ENCODE data around the gene CFL1. TPM values are rescaled to one million over a fixed set of nuclear protein-coding genes. Genes with fewer than 3 reads are reported as not detected.
A peak's percentile ranks its signal among the peaks of the same experiment; 100 is the strongest.

Gene CFL1
- total RNA-seq, 1 donor from 2014 or later: 947 TPM

DNA sequence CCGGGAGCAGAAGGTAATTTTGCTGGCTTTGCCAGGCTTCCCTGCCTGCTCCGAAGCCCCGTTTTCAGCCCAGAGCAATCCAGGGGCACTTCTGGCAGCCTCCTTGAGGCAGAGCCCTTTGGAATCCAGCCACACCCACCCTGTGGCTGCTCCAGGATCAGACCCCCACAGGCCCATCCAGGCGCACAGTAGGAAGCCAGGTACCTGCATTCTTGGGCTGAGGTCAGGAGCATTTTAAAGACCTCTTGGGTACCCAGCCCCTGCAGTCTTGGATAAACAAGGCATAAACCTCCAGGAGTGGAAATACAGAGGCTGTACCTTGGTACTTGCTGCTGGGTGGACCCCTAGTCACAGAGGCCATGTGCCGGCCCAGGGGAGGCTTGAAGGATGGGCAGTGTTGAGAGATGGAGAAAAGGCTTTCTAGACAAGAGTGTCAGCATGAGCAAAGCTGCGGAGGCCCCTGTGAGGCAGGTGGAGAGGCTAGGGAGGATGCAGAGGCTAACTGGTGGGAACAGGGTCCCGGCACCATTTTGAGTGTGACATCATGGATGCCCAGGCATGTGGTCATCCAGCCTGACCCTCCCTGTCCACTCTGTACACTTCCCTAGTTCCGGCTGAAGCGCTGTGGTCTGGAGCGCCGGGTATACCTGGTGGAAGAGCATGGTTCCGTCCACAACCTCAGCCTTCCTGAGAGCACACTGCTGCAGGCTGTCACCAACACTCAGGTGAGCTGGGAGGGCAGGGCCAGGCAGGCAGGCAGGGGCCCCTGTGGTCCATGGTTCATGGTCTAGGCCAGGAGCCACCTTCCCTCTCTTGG is 6.1 kb upstream of the CFL1 start:
- TF ChIP-seq, protein P1, sequence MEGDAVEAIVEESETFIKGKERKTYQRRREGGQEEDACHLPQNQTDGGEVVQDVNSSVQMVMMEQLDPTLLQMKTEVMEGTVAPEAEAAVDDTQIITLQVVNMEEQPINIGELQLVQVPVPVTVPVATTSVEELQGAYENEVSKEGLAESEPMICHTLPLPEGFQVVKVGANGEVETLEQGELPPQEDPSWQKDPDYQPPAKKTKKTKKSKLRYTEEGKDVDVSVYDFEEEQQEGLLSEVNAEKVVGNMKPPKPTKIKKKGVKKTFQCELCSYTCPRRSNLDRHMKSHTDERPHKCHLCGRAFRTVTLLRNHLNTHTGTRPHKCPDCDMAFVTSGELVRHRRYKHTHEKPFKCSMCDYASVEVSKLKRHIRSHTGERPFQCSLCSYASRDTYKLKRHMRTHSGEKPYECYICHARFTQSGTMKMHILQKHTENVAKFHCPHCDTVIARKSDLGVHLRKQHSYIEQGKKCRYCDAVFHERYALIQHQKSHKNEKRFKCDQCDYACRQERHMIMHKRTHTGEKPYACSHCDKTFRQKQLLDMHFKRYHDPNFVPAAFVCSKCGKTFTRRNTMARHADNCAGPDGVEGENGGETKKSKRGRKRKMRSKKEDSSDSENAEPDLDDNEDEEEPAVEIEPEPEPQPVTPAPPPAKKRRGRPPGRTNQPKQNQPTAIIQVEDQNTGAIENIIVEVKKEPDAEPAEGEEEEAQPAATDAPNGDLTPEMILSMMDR (conservative IDR thresholded peaks at IDR 0.05): no peak
- H3K4me3 Mint-ChIP-seq: no peak overlapping the region

DNA sequence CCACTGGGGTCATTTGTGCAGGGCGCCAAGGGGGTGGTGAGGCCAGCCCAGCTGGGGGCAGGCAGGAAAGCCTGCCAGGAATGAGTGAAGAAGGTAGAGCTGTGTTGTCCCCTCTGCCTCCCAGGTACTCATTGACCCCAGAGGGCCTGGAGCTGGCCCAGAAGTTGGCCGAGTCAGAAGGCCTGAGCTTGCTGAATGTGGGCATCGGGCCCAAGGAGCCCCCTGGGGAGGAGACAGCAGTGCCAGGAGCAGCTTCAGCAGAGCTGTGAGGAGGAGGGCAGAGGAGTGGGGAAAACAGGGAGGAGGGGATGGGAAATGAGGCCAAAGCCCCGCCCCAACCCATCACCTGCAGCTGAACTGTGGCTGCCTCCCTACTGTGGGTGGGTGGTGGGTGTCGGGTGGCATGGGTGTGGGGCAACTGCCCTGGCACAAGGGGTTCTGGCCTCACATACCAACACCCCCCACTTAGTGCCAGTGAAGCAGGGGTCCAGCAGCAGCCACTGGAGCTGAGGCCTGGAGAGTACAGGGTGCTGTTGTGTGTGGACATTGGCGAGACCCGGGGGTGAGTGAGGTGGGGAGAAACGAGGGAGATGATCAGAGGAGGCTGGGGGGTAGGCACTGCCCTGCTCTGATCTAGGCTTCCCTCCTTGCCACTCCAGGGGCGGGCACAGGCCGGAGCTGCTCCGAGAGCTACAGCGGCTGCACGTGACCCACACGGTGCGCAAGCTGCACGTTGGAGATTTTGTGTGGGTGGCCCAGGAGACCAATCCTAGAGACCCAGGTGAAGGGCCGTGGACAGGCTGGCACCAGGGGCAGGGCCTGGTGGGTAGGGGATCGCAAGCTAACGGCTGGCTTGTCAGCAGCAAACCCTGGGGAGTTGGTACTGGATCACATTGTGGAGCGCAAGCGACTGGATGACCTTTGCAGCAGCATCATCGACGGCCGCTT is 5.2 kb upstream of the CFL1 start:
- peak overlapping the region; percentile 71 for H3K27ac Mint-ChIP-seq

More for the DNA sequence above, 6.1 kb upstream of the CFL1 start:
- no peak for DNase-seq (ENCODE audit: extremely low spot score, unreplicated experiment)
- H3K36me3 Mint-ChIP-seq: peaks cover 4% of the 10 kb centered on the region
- no peaks in the 10 kb centered on the region for H3K27me3 Mint-ChIP-seq
- peaks cover 21% of the 10 kb centered on the region for H3K4me1 Mint-ChIP-seq (ENCODE audit: unreplicated experiment)
- no peaks in the 10 kb centered on the region for H3K9me3 Mint-ChIP-seq
- H3K27ac Mint-ChIP-seq: no peak overlapping the region

DNA sequence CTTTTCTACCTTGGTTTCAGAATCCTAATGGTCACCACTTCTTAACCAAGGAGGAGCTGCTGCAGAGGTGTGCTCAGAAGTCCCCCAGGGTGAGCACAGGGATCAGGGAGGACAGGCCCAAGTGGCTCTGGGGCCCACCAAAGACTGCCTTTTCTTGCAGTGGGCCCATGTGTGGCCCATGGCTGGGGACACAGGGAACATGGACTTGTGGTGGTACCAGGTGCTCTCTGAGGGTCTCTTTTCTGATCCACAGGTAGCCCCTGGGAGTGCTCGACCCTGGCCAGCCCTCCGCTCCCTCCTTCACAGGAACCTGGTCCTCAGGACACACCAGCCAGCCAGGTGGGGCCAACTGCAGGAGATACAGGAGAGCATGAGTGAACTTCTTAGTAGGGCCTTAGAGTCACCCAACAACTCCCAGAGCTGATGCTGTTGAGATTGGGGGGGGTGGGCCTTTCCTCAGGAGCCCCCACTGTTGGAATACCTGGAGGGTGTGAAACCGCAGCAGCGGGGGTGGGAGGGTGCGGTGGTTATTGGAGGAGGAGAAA is 4.3 kb upstream of the CFL1 start:
- H3K36me3 Mint-ChIP-seq: peaks cover 4% of the 10 kb centered on the region
- peak overlapping the region; percentile 71 for H3K27ac Mint-ChIP-seq
- DNase-seq (ENCODE audit: extremely low spot score, unreplicated experiment): no peak
- H3K4me3 Mint-ChIP-seq: peak overlapping the region; percentile 68
- H3K27me3 Mint-ChIP-seq: no peaks in the 10 kb centered on the region
- no peaks in the 10 kb centered on the region for H3K9me3 Mint-ChIP-seq
- H3K4me1 Mint-ChIP-seq (ENCODE audit: unreplicated experiment): peaks cover 15% of the 10 kb centered on the region
- TF ChIP-seq, protein P1 (conservative IDR thresholded peaks at IDR 0.05): no peak

More for the DNA sequence above, 5.2 kb upstream of the CFL1 start:
- TF ChIP-seq, protein P1 (conservative IDR thresholded peaks at IDR 0.05): no peak
- Mint-ChIP-seq H3K4me3 (peak overlapping the region; percentile 68), H3K27me3 (no peaks in the 10 kb centered on the region), H3K36me3 (peaks cover 4% of the 10 kb centered on the region), H3K4me1 (ENCODE audit: unreplicated experiment) (peaks cover 21% of the 10 kb centered on the region), H3K9me3 (no peaks in the 10 kb centered on the region)
- DNase-seq (ENCODE audit: extremely low spot score, unreplicated experiment): no peak

DNA sequence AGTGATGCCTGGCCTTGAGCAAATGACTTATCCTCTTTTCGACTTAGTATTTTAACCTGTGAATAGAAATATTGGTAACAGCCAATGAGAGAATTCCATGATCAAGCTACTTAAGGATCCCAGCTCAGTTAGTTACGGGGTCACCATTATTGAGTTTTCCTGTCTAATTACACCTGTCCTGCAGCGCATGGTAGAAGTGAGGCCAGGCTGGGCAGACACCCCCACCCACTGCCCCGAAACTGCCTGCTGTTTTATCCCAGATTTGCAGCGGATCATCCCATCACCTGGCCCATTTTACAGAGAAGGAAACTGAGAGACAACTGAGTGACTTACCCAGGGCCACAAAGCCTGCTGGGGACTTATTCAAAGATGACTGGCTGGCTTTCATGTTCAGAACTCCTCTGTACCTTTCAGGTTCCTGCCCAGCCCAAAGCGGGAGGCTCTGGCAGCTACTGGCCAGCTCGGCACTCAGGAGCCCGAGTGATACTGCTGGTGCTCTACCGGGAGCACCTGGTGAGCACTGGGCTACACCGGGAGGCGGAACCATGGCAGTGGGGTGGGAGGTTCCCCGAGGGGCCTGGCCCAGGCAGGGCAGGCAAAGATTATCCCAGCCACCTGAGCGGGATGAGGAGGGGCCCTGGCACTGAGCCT is 3.7 kb upstream of the CFL1 start:
- Mint-ChIP-seq H3K27me3 (no peaks in the 10 kb centered on the region), H3K4me1 (ENCODE audit: unreplicated experiment) (peaks cover 16% of the 10 kb centered on the region), H3K4me3 (peak overlapping the region; percentile 90), H3K9me3 (no peaks in the 10 kb centered on the region), H3K27ac (peak overlapping the region; percentile 97), H3K36me3 (peaks cover 7% of the 10 kb centered on the region)
- TF ChIP-seq, protein P1 (conservative IDR thresholded peaks at IDR 0.05): no peak
- DNase-seq (ENCODE audit: extremely low spot score, unreplicated experiment): no peak

DNA sequence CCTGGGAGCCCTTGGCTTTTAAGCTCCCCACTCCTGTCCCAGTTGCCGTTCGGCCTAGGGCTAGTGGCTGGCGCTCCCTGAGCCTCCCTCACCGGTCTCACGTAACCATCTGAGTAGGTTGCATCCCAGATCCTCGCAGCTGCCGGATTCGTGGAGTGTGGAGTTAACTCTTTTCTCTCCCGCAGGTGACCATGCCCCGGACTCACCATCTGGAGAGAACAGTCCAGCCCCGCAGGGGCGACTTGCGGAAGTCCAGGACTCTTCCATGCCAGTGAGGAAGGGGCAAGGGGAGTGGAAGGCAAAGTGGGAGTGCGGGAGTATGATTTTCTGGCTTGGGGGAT is 3.2 kb upstream of the CFL1 start:
- Mint-ChIP-seq H3K4me1 (ENCODE audit: unreplicated experiment) (peaks cover 21% of the 10 kb centered on the region), H3K27ac (peak overlapping the region; percentile 97), H3K36me3 (peaks cover 12% of the 10 kb centered on the region), H3K9me3 (no peaks in the 10 kb centered on the region), H3K27me3 (no peaks in the 10 kb centered on the region), H3K4me3 (peak overlapping the region; percentile 90)
- no peak for DNase-seq (ENCODE audit: extremely low spot score, unreplicated experiment)
- TF ChIP-seq, protein P1 (conservative IDR thresholded peaks at IDR 0.05): no peak
